Panc1 (cell line): ENCODE measurements around the gene KIAA1671.

Source experiments
- REST ChIP-seq, 2 experiments: IDR thresholded peaks; 2 replicates each; pipeline ENCODE4 v1.6.1; 2011 to 2012; ENCODE audit warnings: low read depth in 2 of 2, control low read depth in 1 of 2, low read length in 1 of 2, mild to moderate bottlenecking in 1 of 2, moderate library complexity in 1 of 2; ENCODE audit not compliant: insufficient read depth in 1 of 2
- TF ChIP-seq, protein P1 (sequence below): fragments of 450-650 bp; IDR thresholded peaks from 2 replicates; pipeline ENCODE4 v1.5.1; 2017; ENCODE audit warnings: mild to moderate bottlenecking

- no peak for TF ChIP-seq REST (IDR thresholded peaks at IDR 0.05; ENCODE audit: insufficient read depth in 1 of 2, low read depth in 2 of 2, low read length in 1 of 2)
- TF ChIP-seq, protein P1, sequence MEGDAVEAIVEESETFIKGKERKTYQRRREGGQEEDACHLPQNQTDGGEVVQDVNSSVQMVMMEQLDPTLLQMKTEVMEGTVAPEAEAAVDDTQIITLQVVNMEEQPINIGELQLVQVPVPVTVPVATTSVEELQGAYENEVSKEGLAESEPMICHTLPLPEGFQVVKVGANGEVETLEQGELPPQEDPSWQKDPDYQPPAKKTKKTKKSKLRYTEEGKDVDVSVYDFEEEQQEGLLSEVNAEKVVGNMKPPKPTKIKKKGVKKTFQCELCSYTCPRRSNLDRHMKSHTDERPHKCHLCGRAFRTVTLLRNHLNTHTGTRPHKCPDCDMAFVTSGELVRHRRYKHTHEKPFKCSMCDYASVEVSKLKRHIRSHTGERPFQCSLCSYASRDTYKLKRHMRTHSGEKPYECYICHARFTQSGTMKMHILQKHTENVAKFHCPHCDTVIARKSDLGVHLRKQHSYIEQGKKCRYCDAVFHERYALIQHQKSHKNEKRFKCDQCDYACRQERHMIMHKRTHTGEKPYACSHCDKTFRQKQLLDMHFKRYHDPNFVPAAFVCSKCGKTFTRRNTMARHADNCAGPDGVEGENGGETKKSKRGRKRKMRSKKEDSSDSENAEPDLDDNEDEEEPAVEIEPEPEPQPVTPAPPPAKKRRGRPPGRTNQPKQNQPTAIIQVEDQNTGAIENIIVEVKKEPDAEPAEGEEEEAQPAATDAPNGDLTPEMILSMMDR, result no peak
These were observed 13.5 kb downstream of the KIAA1671 start for GRCh38 chr22:24965822-24966626.
